Measurements from ENCODE around the gene LTC4S. TPM values are rescaled to one million over a fixed set of nuclear protein-coding genes. Genes with fewer than 3 reads are reported as not detected.

LTC4S gene
- total and polyA plus RNA-seq, 9 of the 15 experiments (the other 6 are each of a cell fraction or from before 2014, with no cell fraction given): 0.17 to 0.77 (median 0.75) TPM; not detected in 6

DNA sequence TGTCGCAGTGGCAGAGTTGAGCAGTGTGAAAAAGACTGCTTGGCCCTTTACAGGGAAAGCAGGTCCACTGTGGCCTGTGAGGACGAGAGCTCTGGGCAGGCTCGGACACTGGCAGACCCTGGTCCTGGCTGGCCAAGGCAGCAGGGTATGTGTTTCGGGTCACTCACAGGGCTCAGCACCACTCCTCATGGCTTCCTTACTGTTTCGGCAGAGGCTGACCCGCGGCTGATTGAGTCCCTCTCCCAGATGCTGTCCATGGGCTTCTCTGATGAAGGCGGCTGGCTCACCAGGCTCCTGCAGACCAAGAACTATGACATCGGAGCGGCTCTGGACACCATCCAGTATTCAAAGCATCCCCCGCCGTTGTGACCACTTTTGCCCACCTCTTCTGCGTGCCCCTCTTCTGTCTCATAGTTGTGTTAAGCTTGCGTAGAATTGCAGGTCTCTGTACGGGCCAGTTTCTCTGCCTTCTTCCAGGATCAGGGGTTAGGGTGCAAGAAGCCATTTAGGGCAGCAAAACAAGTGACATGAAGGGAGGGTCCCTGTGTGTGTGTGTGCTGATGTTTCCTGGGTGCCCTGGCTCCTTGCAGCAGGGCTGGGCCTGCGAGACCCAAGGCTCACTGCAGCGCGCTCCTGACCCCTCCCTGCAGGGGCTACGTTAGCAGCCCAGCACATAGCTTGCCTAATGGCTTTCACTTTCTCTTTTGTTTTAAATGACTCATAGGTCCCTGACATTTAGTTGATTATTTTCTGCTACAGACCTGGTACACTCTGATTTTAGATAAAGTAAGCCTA, 42.6 kb downstream of the LTC4S start (continued):
- TF ChIP-seq, protein P1, sequence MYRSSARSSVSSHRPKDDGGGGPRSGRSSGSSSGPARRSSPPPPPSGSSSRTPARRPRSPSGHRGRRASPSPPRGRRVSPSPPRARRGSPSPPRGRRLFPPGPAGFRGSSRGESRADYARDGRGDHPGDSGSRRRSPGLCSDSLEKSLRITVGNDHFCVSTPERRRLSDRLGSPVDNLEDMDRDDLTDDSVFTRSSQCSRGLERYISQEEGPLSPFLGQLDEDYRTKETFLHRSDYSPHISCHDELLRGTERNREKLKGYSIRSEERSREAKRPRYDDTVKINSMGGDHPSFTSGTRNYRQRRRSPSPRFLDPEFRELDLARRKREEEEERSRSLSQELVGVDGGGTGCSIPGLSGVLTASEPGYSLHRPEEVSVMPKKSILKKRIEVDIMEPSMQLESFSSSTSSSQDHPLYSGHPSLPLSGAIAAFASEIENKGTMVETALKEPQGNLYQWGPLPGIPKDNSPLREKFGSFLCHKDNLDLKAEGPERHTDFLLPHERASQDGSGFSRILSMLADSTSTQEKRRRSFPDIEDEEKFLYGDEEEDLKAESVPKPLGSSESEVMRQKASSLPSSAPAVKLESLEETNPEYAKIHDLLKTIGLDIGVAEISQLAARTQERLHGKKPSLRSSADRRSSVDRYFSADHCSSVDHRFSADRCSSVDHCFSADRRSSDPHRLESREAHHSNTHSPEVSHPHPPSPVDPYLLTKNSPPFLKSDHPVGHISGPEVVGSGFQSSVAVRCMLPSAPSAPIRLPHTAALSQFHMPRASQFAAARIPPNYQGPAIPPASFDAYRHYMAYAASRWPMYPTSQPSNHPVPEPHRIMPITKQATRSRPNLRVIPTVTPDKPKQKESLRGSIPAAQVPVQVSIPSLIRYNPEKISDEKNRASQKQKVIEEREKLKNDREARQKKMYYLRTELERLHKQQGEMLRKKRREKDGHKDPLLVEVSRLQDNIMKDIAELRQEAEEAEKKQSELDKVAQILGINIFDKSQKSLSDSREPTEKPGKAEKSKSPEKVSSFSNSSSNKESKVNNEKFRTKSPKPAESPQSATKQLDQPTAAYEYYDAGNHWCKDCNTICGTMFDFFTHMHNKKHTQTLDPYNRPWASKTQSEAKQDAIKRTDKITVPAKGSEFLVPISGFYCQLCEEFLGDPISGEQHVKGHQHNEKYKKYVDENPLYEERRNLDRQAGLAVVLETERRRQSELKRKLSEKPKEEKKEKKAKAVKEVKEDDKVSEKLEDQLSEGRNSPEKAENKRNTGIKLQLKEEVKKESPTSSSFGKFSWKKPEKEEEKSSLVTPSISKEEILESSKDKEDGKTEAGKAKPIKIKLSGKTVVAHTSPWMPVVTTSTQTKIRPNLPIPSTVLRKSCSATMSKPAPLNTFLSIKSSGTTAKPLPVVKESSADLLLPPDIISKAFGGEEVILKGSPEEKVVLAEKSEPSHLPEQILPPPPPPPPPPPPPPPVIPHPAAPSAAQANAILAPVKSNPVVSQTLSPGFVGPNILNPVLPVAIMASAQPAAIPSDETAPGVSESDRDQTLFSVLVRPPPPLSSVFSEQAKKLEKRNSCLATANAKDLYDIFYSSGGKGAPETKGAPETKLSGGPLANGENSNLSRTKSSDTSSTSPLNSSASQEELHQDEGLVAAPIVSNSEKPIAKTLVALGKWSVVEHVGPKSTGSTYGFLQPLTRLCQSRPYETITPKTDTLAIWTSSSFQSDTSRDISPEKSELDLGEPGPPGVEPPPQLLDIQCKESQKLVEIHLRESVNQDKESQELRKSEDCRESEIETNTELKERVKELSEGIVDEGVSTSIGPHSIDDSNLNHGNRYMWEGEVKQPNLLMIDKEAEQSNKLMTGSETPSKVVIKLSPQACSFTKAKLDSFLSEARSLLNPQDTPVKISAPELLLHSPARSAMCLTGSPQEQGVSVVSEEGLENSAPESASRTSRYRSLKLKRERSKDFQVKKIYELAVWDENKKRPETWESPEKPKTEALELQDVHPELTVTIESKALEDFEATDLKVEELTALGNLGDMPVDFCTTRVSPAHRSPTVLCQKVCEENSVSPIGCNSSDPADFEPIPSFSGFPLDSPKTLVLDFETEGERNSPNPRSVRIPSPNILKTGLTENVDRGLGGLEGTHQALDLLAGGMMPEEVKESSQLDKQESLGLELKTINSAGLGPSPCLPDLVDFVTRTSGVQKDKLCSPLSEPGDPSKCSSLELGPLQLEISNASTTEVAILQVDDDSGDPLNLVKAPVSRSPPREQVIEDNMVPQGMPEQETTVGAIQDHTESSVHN (IDR thresholded peaks at IDR 0.05; ENCODE audit: borderline replicate concordance in 1 of 2, low read depth in 1 of 2): peak in 1 of 2 experiments; percentile 93; a peak in 2 of 4 replicates
- TF ChIP-seq, protein P2, sequence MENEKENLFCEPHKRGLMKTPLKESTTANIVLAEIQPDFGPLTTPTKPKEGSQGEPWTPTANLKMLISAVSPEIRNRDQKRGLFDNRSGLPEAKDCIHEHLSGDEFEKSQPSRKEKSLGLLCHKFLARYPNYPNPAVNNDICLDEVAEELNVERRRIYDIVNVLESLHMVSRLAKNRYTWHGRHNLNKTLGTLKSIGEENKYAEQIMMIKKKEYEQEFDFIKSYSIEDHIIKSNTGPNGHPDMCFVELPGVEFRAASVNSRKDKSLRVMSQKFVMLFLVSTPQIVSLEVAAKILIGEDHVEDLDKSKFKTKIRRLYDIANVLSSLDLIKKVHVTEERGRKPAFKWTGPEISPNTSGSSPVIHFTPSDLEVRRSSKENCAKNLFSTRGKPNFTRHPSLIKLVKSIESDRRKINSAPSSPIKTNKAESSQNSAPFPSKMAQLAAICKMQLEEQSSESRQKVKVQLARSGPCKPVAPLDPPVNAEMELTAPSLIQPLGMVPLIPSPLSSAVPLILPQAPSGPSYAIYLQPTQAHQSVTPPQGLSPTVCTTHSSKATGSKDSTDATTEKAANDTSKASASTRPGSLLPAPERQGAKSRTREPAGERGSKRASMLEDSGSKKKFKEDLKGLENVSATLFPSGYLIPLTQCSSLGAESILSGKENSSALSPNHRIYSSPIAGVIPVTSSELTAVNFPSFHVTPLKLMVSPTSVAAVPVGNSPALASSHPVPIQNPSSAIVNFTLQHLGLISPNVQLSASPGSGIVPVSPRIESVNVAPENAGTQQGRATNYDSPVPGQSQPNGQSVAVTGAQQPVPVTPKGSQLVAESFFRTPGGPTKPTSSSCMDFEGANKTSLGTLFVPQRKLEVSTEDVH (IDR thresholded peaks at IDR 0.05; ENCODE audit: low read depth, partially characterized antibody): peak; percentile 62
- TF ChIP-seq NCOA1 (IDR thresholded peaks at IDR 0.05; ENCODE audit: low read depth): peak; percentile 27; the same call in 1 of the 2 replicates
- TF ChIP-seq, protein P3, sequence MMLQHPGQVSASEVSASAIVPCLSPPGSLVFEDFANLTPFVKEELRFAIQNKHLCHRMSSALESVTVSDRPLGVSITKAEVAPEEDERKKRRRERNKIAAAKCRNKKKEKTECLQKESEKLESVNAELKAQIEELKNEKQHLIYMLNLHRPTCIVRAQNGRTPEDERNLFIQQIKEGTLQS (IDR thresholded peaks at IDR 0.05): peak; percentile 80
- TF ChIP-seq, protein P3 (CRISPR knock-in tag; conservative IDR thresholded peaks at IDR 0.05): peak; percentile 72; the same call in 1 of the 2 replicates
- TF ChIP-seq MAZ (CRISPR knock-in tag; conservative IDR thresholded peaks at IDR 0.05 in 1 of 2, IDR thresholded peaks at IDR 0.05 in 1 of 2): peak; percentile 25 to 54; a peak in 2 of 4 replicates
- TF ChIP-seq POLR2A (conservative IDR thresholded peaks at IDR 0.05): peak; percentile 73
- TF ChIP-seq, protein P4, sequence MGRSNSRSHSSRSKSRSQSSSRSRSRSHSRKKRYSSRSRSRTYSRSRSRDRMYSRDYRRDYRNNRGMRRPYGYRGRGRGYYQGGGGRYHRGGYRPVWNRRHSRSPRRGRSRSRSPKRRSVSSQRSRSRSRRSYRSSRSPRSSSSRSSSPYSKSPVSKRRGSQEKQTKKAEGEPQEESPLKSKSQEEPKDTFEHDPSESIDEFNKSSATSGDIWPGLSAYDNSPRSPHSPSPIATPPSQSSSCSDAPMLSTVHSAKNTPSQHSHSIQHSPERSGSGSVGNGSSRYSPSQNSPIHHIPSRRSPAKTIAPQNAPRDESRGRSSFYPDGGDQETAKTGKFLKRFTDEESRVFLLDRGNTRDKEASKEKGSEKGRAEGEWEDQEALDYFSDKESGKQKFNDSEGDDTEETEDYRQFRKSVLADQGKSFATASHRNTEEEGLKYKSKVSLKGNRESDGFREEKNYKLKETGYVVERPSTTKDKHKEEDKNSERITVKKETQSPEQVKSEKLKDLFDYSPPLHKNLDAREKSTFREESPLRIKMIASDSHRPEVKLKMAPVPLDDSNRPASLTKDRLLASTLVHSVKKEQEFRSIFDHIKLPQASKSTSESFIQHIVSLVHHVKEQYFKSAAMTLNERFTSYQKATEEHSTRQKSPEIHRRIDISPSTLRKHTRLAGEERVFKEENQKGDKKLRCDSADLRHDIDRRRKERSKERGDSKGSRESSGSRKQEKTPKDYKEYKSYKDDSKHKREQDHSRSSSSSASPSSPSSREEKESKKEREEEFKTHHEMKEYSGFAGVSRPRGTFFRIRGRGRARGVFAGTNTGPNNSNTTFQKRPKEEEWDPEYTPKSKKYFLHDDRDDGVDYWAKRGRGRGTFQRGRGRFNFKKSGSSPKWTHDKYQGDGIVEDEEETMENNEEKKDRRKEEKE (IDR thresholded peaks at IDR 0.05; ENCODE audit: borderline replicate concordance in 1 of 2, control insufficient read depth in 1 of 2, low read depth in 2 of 2, low read length in 1 of 2): peak in 1 of 2 experiments; percentile 57; a peak in 1 of 4 replicates
- TF ChIP-seq NR2C2 (CRISPR knock-in tag; IDR thresholded peaks at IDR 0.05): no peak
- TF ChIP-seq NR2C2 (tag; IDR thresholded peaks at IDR 0.05): no peak

Data from K562 (cell line).